AG09319 (cell line): Measurements from ENCODE around the gene TUBB3.

Source experiments
- DNase-seq: peaks from one replicate; pipeline ENCODE4 v3.0.0-alpha.2; 2010; ENCODE audit warnings: low read depth; ENCODE audit errors: extremely low read depth
- CTCF ChIP-seq: IDR thresholded peaks from 2 replicates; pipeline ENCODE4 v1.5.1; 2011; ENCODE audit warnings: low read depth, mild to moderate bottlenecking, inconsistent platforms, low read length, moderate library complexity

The TUBB3 gene

GRCh38 chr16:89938175-89938885 is 15.2 kb downstream of the TUBB3 start:
- no peak for TF ChIP-seq CTCF
- no peak for DNase-seq

DNA sequence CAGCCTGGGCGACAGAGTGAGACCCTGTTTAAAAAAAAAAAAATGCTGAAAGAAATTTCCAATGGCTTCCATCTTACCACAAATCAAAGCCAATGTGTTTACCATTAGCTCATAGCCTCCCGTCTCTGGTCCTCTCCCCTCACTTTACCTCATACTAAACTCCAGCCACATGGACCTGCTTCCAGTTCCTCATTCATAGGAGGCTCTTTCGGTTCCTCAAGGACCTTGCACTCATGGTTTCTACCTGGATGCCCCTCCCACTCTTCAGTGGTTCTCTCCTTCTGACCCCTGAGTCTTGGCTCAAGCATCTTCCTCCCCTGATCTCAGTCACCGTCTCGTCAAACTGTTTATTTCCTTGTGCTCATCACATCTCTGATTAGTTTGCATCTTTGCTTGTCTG is 21.6 kb downstream of the TUBB3 start:
- DNase-seq = no peak
- no peak for TF ChIP-seq CTCF

- no peak for DNase-seq
- no peak for TF ChIP-seq CTCF
Observed at GRCh38 chr16:89945654-89946053, 22.5 kb downstream of the TUBB3 start.

DNA sequence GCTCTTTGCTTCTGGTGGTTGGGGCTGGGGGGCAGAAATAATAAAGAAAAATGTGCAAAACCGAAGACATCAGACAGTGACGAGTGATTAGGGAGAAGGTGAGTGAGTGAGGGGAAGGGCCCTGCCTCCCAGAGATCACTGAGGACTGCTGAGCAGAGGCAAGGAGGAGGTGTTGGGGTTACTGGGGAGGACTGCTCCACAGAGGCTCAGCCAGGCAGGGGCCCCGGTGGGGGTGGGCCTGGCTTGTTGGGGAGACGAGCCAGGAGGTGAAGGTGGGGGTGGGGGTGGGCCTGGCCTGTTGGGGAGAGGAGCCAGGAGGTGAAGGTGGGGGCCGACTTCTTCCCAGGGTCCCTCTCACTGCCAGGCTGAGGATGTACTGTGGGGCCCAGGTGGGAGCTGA is 23.4 kb downstream of the TUBB3 start:
- DNase-seq = no peak
- no peak for TF ChIP-seq CTCF

GRCh38 chr16:89949121-89949742 is 26.1 kb downstream of the TUBB3 start:
- no peak for TF ChIP-seq CTCF
- no peak for DNase-seq

GRCh38 chr16:89949756-89950155 is 26.6 kb downstream of the TUBB3 start:
- no peak for TF ChIP-seq CTCF
- DNase-seq = no peak

GRCh38 chr16:89951509-89951908 is 28.4 kb downstream of the TUBB3 start:
- no peak for TF ChIP-seq CTCF

More at GRCh38 chr16:89951509-89951908, 28.4 kb downstream of the TUBB3 start:
- no peak for DNase-seq
